H9 (cell line): ENCODE measurements around the gene STK24. TPM values are rescaled to one million over a fixed set of nuclear protein-coding genes. Genes with fewer than 3 reads are reported as not detected.

Experiments used
- DNase-seq: peaks from one replicate; pipeline ENCODE4 v3.0.0-alpha.2; 2017
- H2AFZ ChIP-seq: one replicate; pipeline ENCODE4 v1.6.1; 2013; ENCODE audit warnings: mild to moderate bottlenecking, low read length, control low read depth, moderate library complexity
- H2AK5ac ChIP-seq: 2 replicates; pipeline ENCODE4 v1.6.1; 2013; ENCODE audit warnings: low read length, control low read depth, mixed read lengths; ENCODE audit not compliant: insufficient read length
- H2BK120ac ChIP-seq: one replicate; pipeline ENCODE4 v1.6.1; 2013; ENCODE audit warnings: low read depth, mild to moderate bottlenecking, low read length, control low read depth, inconsistent platforms; ENCODE audit not compliant: poor library complexity, severe bottlenecking
- H2BK12ac ChIP-seq: 2 replicates; pipeline ENCODE4 v1.6.1; 2013; ENCODE audit warnings: low read length, control low read depth, mixed read lengths, low read depth; ENCODE audit not compliant: insufficient read length
- H2BK15ac ChIP-seq: 2 replicates; pipeline ENCODE4 v1.6.1; 2013; ENCODE audit warnings: low read depth, low read length, control low read depth
- H2BK20ac ChIP-seq: one replicate; pipeline ENCODE4 v1.6.1; 2013; ENCODE audit warnings: low read depth, mild to moderate bottlenecking, low read length, control low read depth, inconsistent platforms; ENCODE audit not compliant: poor library complexity, severe bottlenecking
- H2BK5ac ChIP-seq: 2 replicates; pipeline ENCODE4 v1.6.1; 2013; ENCODE audit warnings: low read length, control low read depth, mixed read lengths; ENCODE audit not compliant: insufficient read length
- H3K14ac ChIP-seq: 2 replicates; pipeline ENCODE4 v1.6.1; 2013; ENCODE audit warnings: low read length, control low read depth; ENCODE audit not compliant: insufficient read depth
- H3K18ac ChIP-seq: 2 replicates; pipeline ENCODE4 v1.6.1; 2013; ENCODE audit warnings: low read depth, mild to moderate bottlenecking, mixed read lengths, low read length, control low read depth; ENCODE audit not compliant: insufficient read length
- H3K23ac ChIP-seq: 2 replicates; pipeline ENCODE4 v1.6.1; 2013; ENCODE audit warnings: low read length, control low read depth, mixed read lengths, low read depth; ENCODE audit not compliant: insufficient read length
- H3K23me2 ChIP-seq: 2 replicates; pipeline ENCODE4 v1.6.1; 2013; ENCODE audit warnings: low read depth, mild to moderate bottlenecking, mixed read lengths, low read length, control low read depth; ENCODE audit not compliant: insufficient read length, poor library complexity, severe bottlenecking
- H3K27ac ChIP-seq: 2 replicates; pipeline ENCODE4 v1.5.1; 2013; ENCODE audit warnings: low read length, control low read depth, mixed read lengths, low read depth; ENCODE audit not compliant: insufficient read length
- H3K27me3 ChIP-seq: 2 replicates; pipeline ENCODE4 v1.6.1; 2013; ENCODE audit warnings: low read length, control low read depth, inconsistent platforms; ENCODE audit not compliant: insufficient read depth
- H3K4ac ChIP-seq: 2 replicates; pipeline ENCODE4 v1.6.1; 2013; ENCODE audit warnings: low read depth, mild to moderate bottlenecking, control low read depth, inconsistent platforms, low read length, moderate library complexity
- H3K4me1 ChIP-seq: 2 replicates; pipeline ENCODE4 v1.6.1; 2013; ENCODE audit warnings: low read length, control low read depth, inconsistent platforms; ENCODE audit not compliant: insufficient read depth
- H3K4me2 ChIP-seq: 2 replicates; pipeline ENCODE4 v1.6.1; 2013; ENCODE audit warnings: low read length, control low read depth, mixed read lengths; ENCODE audit not compliant: insufficient read length, insufficient read depth
- H3K56ac ChIP-seq: 2 replicates; pipeline ENCODE4 v1.6.1; 2013; ENCODE audit warnings: low read depth, mild to moderate bottlenecking, mixed read lengths, low read length, control low read depth; ENCODE audit not compliant: insufficient read length
- H3K79me1 ChIP-seq: 2 replicates; pipeline ENCODE4 v1.6.1; 2013; ENCODE audit warnings: low read depth, mild to moderate bottlenecking, moderate library complexity, low read length, control low read depth, inconsistent platforms; ENCODE audit not compliant: insufficient read depth, poor library complexity, severe bottlenecking
- H3K79me2 ChIP-seq: 2 replicates; pipeline ENCODE4 v1.6.1; 2013; ENCODE audit warnings: low read length, control low read depth, inconsistent platforms; ENCODE audit not compliant: insufficient read depth
- H3K9ac ChIP-seq: 2 replicates; pipeline ENCODE4 v1.6.1; 2013; ENCODE audit warnings: low read length, control low read depth, mixed read lengths; ENCODE audit not compliant: insufficient read length; ENCODE audit errors: extremely low read depth
- H3K9me3 ChIP-seq: one replicate; pipeline ENCODE4 v1.6.1; 2013; ENCODE audit warnings: low read depth, low read length, inconsistent platforms; ENCODE audit not compliant: control insufficient read depth
- H3T11ph ChIP-seq: one replicate; pipeline ENCODE4 v1.6.1; 2013; ENCODE audit warnings: mild to moderate bottlenecking, low read length, control low read depth, inconsistent platforms
- H4K20me1 ChIP-seq: one replicate; pipeline ENCODE4 v1.6.1; 2013; ENCODE audit not compliant: control insufficient read depth, insufficient read length, insufficient read depth
- H4K5ac ChIP-seq: 2 replicates; pipeline ENCODE4 v1.6.1; 2013; ENCODE audit warnings: low read depth, mild to moderate bottlenecking, mixed read lengths, low read length, control low read depth; ENCODE audit not compliant: insufficient read length
- H4K8ac ChIP-seq: replicated peaks from 2 replicates; pipeline ENCODE4 v1.6.1; 2013; ENCODE audit warnings: low read length, control low read depth, mixed read lengths, low read depth; ENCODE audit not compliant: insufficient read length
- H4K91ac ChIP-seq: 2 replicates; pipeline ENCODE4 v1.6.1; 2013; ENCODE audit warnings: low read depth, mild to moderate bottlenecking, moderate library complexity, mixed read lengths, low read length, control low read depth; ENCODE audit not compliant: insufficient read length
- H3K27ac Mint-ChIP-seq, 3 experiments: 2 replicates in 2 of 3; 3 replicates in 1 of 3; pipeline ENCODE4 v1.8.0; 2020 to 2021; ENCODE audit warnings: mixed read lengths in 3 of 3, mild to moderate bottlenecking in 1 of 3, moderate library complexity in 1 of 3
- H3K27me3 Mint-ChIP-seq: 2 replicates; pipeline ENCODE4 v1.8.0; 2021; ENCODE audit warnings: low read depth, mild to moderate bottlenecking, moderate library complexity, mixed read lengths
- H3K36me3 Mint-ChIP-seq, 3 experiments: 2 replicates in 2 of 3; 3 replicates in 1 of 3; pipeline ENCODE4 v1.8.0; 2020 to 2021; ENCODE audit warnings: low read depth in 3 of 3, mixed read lengths in 3 of 3; ENCODE audit not compliant: insufficient read depth in 1 of 3
- H3K4me1 Mint-ChIP-seq, 2 experiments: 2 replicates each; pipeline ENCODE4 v1.8.0; 2020; ENCODE audit warnings: mixed read lengths in 2 of 2
- H3K4me3 Mint-ChIP-seq, 2 experiments: 2 replicates in 1 of 2; 3 replicates in 1 of 2; pipeline ENCODE4 v1.8.0; 2020 to 2021; ENCODE audit warnings: mild to moderate bottlenecking in 2 of 2, mixed read lengths in 2 of 2, moderate library complexity in 1 of 2
- H3K9me3 Mint-ChIP-seq, 2 experiments: 2 replicates in 1 of 2; 3 replicates in 1 of 2; pipeline ENCODE4 v1.8.0; 2020; ENCODE audit warnings: mild to moderate bottlenecking in 2 of 2, mixed read lengths in 2 of 2, moderate library complexity in 1 of 2
- CTCF ChIP-seq: fragments of 200-600 bp; sonication (generic); conservative IDR thresholded peaks from 3 replicates; pipeline ENCODE4 v1.8.0; 2021; ENCODE audit warnings: antibody characterized with exemption, mild to moderate bottlenecking
- WGBS: extraction: QIAGEN DNeasy Blood & Tissue Kit; methylation state at CpG from one replicate; pipeline ENCODE4 v1.1.7; 2013; ENCODE audit warnings: missing lambda C conversion rate, low lambda C conversion rate, mixed read lengths; ENCODE audit not compliant: insufficient read length; ENCODE audit errors: extremely low coverage; 5-methylcytosine and 5-hydroxymethylcytosine counted together
- total RNA-seq: library from RNA; stranded (reverse); gene quantifications from 2 replicates; pipeline ENCODE4 v1.2.1, GENCODE V29; 2021

Gene STK24
- total RNA-seq, 1 experiment from 2014 or later: 134 TPM

- Histone ChIP-seq H3K23me2 (no peaks in the 10 kb centered on the region), H2BK12ac (no peak overlapping the region), H3K27me3 (no peaks in the 10 kb centered on the region), H2BK5ac (no peak overlapping the region), H4K91ac (no peak overlapping the region), H3K27ac (no peak overlapping the region), H2AFZ (no peak overlapping the region), H3T11ph (no peak overlapping the region), H4K8ac (no peak overlapping the region), H3K9ac (no peak overlapping the region), H4K20me1 (no peaks in the 10 kb centered on the region), H3K18ac (no peak overlapping the region), H3K56ac (no peak overlapping the region), H3K4me2 (no peak overlapping the region), H3K4ac (no peak overlapping the region), H2AK5ac (no peak overlapping the region), H3K79me2 (no peaks in the 10 kb centered on the region; the same call in 1 of the 2 replicates), H3K4me1 (0 out of 2 replicates have a peak, but pooled peaks cover 3% of the 10 kb centered on the region), H2BK120ac (no peak overlapping the region), H3K23ac (no peak overlapping the region), H4K5ac (no peak overlapping the region), H2BK15ac (no peak overlapping the region), H3K79me1 (peaks cover 8% of the 10 kb centered on the region), H3K14ac (no peak overlapping the region), H3K9me3 (no peaks in the 10 kb centered on the region), H2BK20ac (no peak overlapping the region)
- H3K4me3 Mint-ChIP-seq: no peak overlapping the region
- no peak for TF ChIP-seq CTCF
- WGBS: no CpG with 5 or more reads among the region's 20 CpGs
- H3K27me3 Mint-ChIP-seq: no peaks in the 10 kb centered on the region
- peaks cover 31 to 45% (median 39%) of the 10 kb centered on the region in 3 experiments; a peak in 6 of 7 replicates for H3K36me3 Mint-ChIP-seq
- peak overlapping the region in 1 of 3 experiments; percentile 78; a peak in 3 of 7 replicates for H3K27ac Mint-ChIP-seq
- H3K9me3 Mint-ChIP-seq: no peaks in the 10 kb centered on the region; a peak in 1 of 5 replicates
- H3K4me1 Mint-ChIP-seq: peaks cover 3 to 10% of the 10 kb centered on the region in 2 experiments
- DNase-seq: no peak
These were observed 108.0 kb downstream of the STK24 start for GRCh38 chr13:98468929-98469328.
